Parathyroid adenoma (tissue), 2 donors: ENCODE measurements around the gene ALPI.
"Not testable (repeated sequence)": the region's sequence is repeated elsewhere in the genome, so short reads cannot be mapped to it uniquely, and the experiment has no call there.

ENCODE experiments used
- H2AFZ ChIP-seq: fragments of 300-600 bp; sonication (generic); one replicate; pipeline ENCODE4 v1.7.0; 2017; ENCODE audit warnings: antibody characterized with exemption, mild to moderate bottlenecking
- H3K27ac ChIP-seq: fragments of 300-600 bp; sonication (generic); one replicate; pipeline ENCODE4 v1.7.0; 2017
- H3K27me3 ChIP-seq: fragments of 300-600 bp; sonication (generic); one replicate; pipeline ENCODE4 v1.7.0; 2017; ENCODE audit warnings: low read length; ENCODE audit not compliant: control insufficient read depth, insufficient read depth
- H3K36me3 ChIP-seq: fragments of 300-600 bp; sonication (generic); one replicate; pipeline ENCODE4 v1.7.0; 2017; ENCODE audit warnings: low read length; ENCODE audit not compliant: control insufficient read depth, insufficient read depth
- H3K4me1 ChIP-seq: fragments of 300-600 bp; sonication (generic); one replicate; pipeline ENCODE4 v1.7.0; 2017; ENCODE audit warnings: control low read depth
- H3K4me2 ChIP-seq: fragments of 300-600 bp; sonication (generic); one replicate; pipeline ENCODE4 v1.7.0; 2017; ENCODE audit warnings: low read length
- H3K4me3 ChIP-seq: fragments of 300-600 bp; sonication (generic); one replicate; pipeline ENCODE4 v1.7.0; 2017; ENCODE audit warnings: low read depth, low read length
- H3K79me2 ChIP-seq: fragments of 300-600 bp; sonication (generic); one replicate; pipeline ENCODE4 v1.7.0; 2017; ENCODE audit warnings: control low read depth
- H3K9ac ChIP-seq: fragments of 300-600 bp; sonication (generic); one replicate; pipeline ENCODE4 v1.7.0; 2017; ENCODE audit warnings: mild to moderate bottlenecking
- H3K9me3 ChIP-seq: fragments of 300-600 bp; sonication (generic); one replicate; pipeline ENCODE4 v1.7.0; 2017; ENCODE audit warnings: low read length; ENCODE audit not compliant: control insufficient read depth
- TF ChIP-seq, protein P1 (sequence below): fragments of 300-600 bp; sonication (generic); IDR thresholded peaks from one replicate; pipeline ENCODE4 v1.7.0; 2017; ENCODE audit warnings: antibody characterized with exemption, mild to moderate bottlenecking
- donor health status: primary hyperparathyroidism.

The ALPI gene

DNA sequence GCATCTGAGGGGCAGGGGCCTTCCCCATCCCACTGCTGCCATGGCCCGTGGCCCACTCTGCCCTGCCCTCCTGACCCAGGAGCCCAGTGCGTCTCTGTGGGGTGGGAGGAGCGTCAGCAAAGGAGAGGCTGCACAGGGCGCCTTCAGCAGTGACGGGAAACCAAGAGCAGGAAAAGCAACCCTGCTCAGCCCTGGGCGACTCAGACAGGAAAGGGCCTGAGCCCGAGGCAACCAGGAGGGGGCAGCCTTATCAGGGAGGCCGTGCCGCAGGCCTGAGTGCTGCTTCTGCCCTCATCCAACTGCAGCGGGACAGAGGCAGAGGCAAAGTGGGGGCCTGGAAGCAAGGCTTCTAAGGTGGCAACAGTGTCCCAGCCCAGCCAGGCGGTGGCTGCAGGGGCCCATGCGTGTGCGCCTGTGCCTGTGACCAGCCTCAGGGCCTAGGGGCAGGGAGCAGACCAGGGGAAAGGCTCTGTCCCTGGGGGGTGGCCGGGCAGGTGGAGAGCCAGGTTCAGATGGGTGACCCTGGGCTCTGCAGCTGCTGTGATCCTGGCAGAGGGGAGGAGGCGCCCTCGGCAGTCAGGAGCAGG lies 23.3 kb upstream of the ALPI start:
- no peak overlapping the region for H2AFZ ChIP-seq
- no peak overlapping the region for H3K27ac ChIP-seq

GRCh38 chr2:232433622-232434021 lies 22.3 kb upstream of the ALPI start:
- not testable (repeated sequence) for H3K4me2 ChIP-seq, H3K27ac ChIP-seq, H3K79me2 ChIP-seq, H3K4me1 ChIP-seq, H3K9me3 ChIP-seq, H3K4me3 ChIP-seq, H3K27me3 ChIP-seq, H3K9ac ChIP-seq, H2AFZ ChIP-seq, H3K36me3 ChIP-seq

More for the DNA sequence above, 23.3 kb upstream of the ALPI start:
- Histone ChIP-seq H3K9me3 (no peaks in the 10 kb centered on the region), H3K4me3 (no peak overlapping the region), H3K27me3 (no peaks in the 10 kb centered on the region), H3K4me1 (no peaks in the 10 kb centered on the region), H3K9ac (no peak overlapping the region), H3K79me2 (no peaks in the 10 kb centered on the region), H3K36me3 (no peaks in the 10 kb centered on the region), H3K4me2 (no peak overlapping the region)
- TF ChIP-seq, protein P1, sequence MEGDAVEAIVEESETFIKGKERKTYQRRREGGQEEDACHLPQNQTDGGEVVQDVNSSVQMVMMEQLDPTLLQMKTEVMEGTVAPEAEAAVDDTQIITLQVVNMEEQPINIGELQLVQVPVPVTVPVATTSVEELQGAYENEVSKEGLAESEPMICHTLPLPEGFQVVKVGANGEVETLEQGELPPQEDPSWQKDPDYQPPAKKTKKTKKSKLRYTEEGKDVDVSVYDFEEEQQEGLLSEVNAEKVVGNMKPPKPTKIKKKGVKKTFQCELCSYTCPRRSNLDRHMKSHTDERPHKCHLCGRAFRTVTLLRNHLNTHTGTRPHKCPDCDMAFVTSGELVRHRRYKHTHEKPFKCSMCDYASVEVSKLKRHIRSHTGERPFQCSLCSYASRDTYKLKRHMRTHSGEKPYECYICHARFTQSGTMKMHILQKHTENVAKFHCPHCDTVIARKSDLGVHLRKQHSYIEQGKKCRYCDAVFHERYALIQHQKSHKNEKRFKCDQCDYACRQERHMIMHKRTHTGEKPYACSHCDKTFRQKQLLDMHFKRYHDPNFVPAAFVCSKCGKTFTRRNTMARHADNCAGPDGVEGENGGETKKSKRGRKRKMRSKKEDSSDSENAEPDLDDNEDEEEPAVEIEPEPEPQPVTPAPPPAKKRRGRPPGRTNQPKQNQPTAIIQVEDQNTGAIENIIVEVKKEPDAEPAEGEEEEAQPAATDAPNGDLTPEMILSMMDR: no peak

DNA sequence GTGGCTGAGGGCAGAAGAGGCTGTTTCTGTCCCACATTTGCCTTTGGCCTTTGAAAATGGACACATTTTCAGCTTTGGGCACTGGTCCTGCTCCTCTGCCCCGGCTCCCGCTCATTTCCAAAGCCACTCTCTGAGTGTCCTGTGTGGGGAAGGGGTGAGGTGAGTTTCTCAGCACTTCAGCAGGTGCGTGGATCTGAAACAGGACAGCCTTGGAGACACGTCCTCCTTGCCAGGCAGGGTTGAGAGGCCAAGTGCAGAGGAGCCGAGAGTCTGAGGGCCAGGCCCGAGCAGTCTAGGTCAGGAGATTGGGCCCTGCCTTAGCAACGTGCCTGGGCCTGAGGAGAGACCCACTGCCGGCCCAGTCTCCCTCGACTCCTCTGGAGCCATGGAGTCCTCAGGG lies 21.9 kb upstream of the ALPI start:
- H3K9me3 ChIP-seq: no peaks in the 10 kb centered on the region
- no peak overlapping the region for H2AFZ ChIP-seq
- no peak overlapping the region for H3K4me2 ChIP-seq
- H3K27ac ChIP-seq: no peak overlapping the region
- H3K4me3 ChIP-seq: no peak overlapping the region
- H3K79me2 ChIP-seq: no peaks in the 10 kb centered on the region
- no peak overlapping the region for H3K9ac ChIP-seq
- TF ChIP-seq, protein P1: no peak
- no peaks in the 10 kb centered on the region for H3K36me3 ChIP-seq
- H3K27me3 ChIP-seq: no peaks in the 10 kb centered on the region
- no peaks in the 10 kb centered on the region for H3K4me1 ChIP-seq

GRCh38 chr2:232434563-232435374 lies 21.2 kb upstream of the ALPI start:
- H3K4me3 ChIP-seq: no peak overlapping the region
- H3K79me2 ChIP-seq: no peaks in the 10 kb centered on the region
- no peak overlapping the region for H3K4me2 ChIP-seq
- H3K27me3 ChIP-seq: no peaks in the 10 kb centered on the region
- H3K36me3 ChIP-seq: no peaks in the 10 kb centered on the region
- no peak overlapping the region for H2AFZ ChIP-seq
- H3K9me3 ChIP-seq: no peaks in the 10 kb centered on the region
- no peaks in the 10 kb centered on the region for H3K4me1 ChIP-seq
- TF ChIP-seq, protein P1: no peak
- H3K27ac ChIP-seq: no peak overlapping the region
- H3K9ac ChIP-seq: no peak overlapping the region

- Histone ChIP-seq H3K9ac (no peak overlapping the region), H3K27ac (no peak overlapping the region), H2AFZ (no peak overlapping the region), H3K36me3 (no peaks in the 10 kb centered on the region), H3K4me2 (no peak overlapping the region), H3K27me3 (no peaks in the 10 kb centered on the region), H3K79me2 (no peaks in the 10 kb centered on the region), H3K4me1 (no peaks in the 10 kb centered on the region), H3K9me3 (no peaks in the 10 kb centered on the region), H3K4me3 (no peak overlapping the region)
- TF ChIP-seq, protein P1: no peak
These were observed 20.6 kb upstream of the ALPI start for GRCh38 chr2:232435375-232435648.
